PFSK-1 (cell line): ENCODE data around the gene NFE2L2.

ENCODE experiments used
- FOXP2 ChIP-seq: optimal IDR thresholded peaks from 2 replicates; pipeline ENCODE3; 2011; ENCODE audit warnings: borderline replicate concordance, control low read depth, inconsistent platforms; ENCODE audit not compliant: insufficient read depth; ENCODE audit errors: extremely low read length, extremely low read depth
- POLR2AphosphoS5 ChIP-seq: IDR thresholded peaks from 2 replicates; pipeline ENCODE4 v1.6.1; 2012; ENCODE audit warnings: low read depth, mild to moderate bottlenecking, control low read depth, low read length, moderate library complexity
- REST ChIP-seq, 2 experiments: IDR thresholded peaks; 2 replicates each; pipeline versions ENCODE4 v1.6.1 to v1.8.0; 2011 to 2012; ENCODE audit warnings: low read depth in 2 of 2, low read length in 2 of 2, control low read depth in 1 of 2, inconsistent platforms in 1 of 2, mild to moderate bottlenecking in 1 of 2, moderate library complexity in 1 of 2; ENCODE audit not compliant: insufficient read depth in 1 of 2
- SIN3A ChIP-seq: IDR thresholded peaks from 2 replicates; pipeline ENCODE4 v1.6.1; 2012; ENCODE audit warnings: mild to moderate bottlenecking, low read length, moderate library complexity, borderline replicate concordance; ENCODE audit not compliant: insufficient read depth
- TAF1 ChIP-seq: IDR thresholded peaks from 2 replicates; pipeline ENCODE4 v1.6.1; 2012; ENCODE audit warnings: low read length, control low read depth, borderline replicate concordance; ENCODE audit not compliant: insufficient read depth

The NFE2L2 gene

GRCh38 chr2:177303939-177304338 is 39.4 kb upstream of the NFE2L2 start:
- no peak for TF ChIP-seq REST (IDR thresholded peaks at IDR 0.05; ENCODE audit: insufficient read depth in 1 of 2, low read depth in 2 of 2, low read length in 2 of 2)
- TF ChIP-seq FOXP2: no peak
- no peak for TF ChIP-seq TAF1
- TF ChIP-seq SIN3A: no peak
- no peak for TF ChIP-seq POLR2AphosphoS5

GRCh38 chr2:177302552-177302951 is 38.0 kb upstream of the NFE2L2 start:
- TF ChIP-seq FOXP2: no peak
- TF ChIP-seq SIN3A: no peak
- no peak for TF ChIP-seq POLR2AphosphoS5
- no peak for TF ChIP-seq TAF1
- TF ChIP-seq REST (IDR thresholded peaks at IDR 0.05; ENCODE audit: insufficient read depth in 1 of 2, low read depth in 2 of 2, low read length in 2 of 2): no peak

GRCh38 chr2:177298191-177298590 is 33.7 kb upstream of the NFE2L2 start:
- TF ChIP-seq POLR2AphosphoS5 (no peak), FOXP2 (no peak), TAF1 (no peak), REST (IDR thresholded peaks at IDR 0.05; ENCODE audit: insufficient read depth in 1 of 2, low read depth in 2 of 2, low read length in 2 of 2) (no peak), SIN3A (no peak)

GRCh38 chr2:177296040-177296439 is 31.5 kb upstream of the NFE2L2 start:
- TF ChIP-seq POLR2AphosphoS5 (no peak), TAF1 (no peak), REST (IDR thresholded peaks at IDR 0.05; ENCODE audit: insufficient read depth in 1 of 2, low read depth in 2 of 2, low read length in 2 of 2) (no peak), FOXP2 (no peak), SIN3A (no peak)

- TF ChIP-seq FOXP2 (no peak), POLR2AphosphoS5 (no peak), REST (IDR thresholded peaks at IDR 0.05; ENCODE audit: insufficient read depth in 1 of 2, low read depth in 2 of 2, low read length in 2 of 2) (no peak), SIN3A (no peak)
These were observed 31.0 kb upstream of the NFE2L2 start for GRCh38 chr2:177295484-177295883.
